ENCODE measurements around the gene MIA3.

MIA3 gene

GRCh38 chr1:222702210-222702609, 84.3 kb downstream of the MIA3 start:
- Histone ChIP-seq H3K4me3 (no peak overlapping the region), H3K9me3 (replicated peaks in 1 of 11) (peaks cover 16 to 42% (median 28%) of the 10 kb centered on the region in 11 experiments), H3K9ac (no peak overlapping the region), H4K20me1 (peaks cover 0 to 29% (median 0%) of the 10 kb centered on the region in 11 experiments; a peak in 5 of 22 replicates), H3K27ac (no peak overlapping the region), H3K4me2 (no peak overlapping the region), H3K27me3 (no peaks in the 10 kb centered on the region), H3K36me3 (peaks cover 59 to 95% (median 81%) of the 10 kb centered on the region in 11 experiments), H3K4me1 (no peaks in the 10 kb centered on the region)
- no peak for TF ChIP-seq Cebpa-rat (IDR thresholded peaks at IDR 0.05)

GRCh38 chr1:222704260-222704659, 86.4 kb downstream of the MIA3 start:
- H3K27me3 ChIP-seq = no peaks in the 10 kb centered on the region
- no peak overlapping the region for H3K27ac ChIP-seq
- H3K4me1 ChIP-seq = peaks cover 0 to 6% (median under 1%) of the 10 kb centered on the region in 10 experiments; a peak in 7 of 20 replicates
- no peak overlapping the region for H3K4me3 ChIP-seq
- peaks cover 16 to 44% (median 28%) of the 10 kb centered on the region in 11 experiments for H3K9me3 ChIP-seq (replicated peaks in 1 of 11)
- TF ChIP-seq Cebpa-rat (IDR thresholded peaks at IDR 0.05) = no peak
- no peak overlapping the region for H3K9ac ChIP-seq
- H3K4me2 ChIP-seq = no peak overlapping the region
- H4K20me1 ChIP-seq = peaks cover 0 to 29% (median 0%) of the 10 kb centered on the region in 11 experiments; a peak in 5 of 22 replicates
- H3K36me3 ChIP-seq = peaks cover 51 to 87% (median 78%) of the 10 kb centered on the region in 11 experiments

DNA sequence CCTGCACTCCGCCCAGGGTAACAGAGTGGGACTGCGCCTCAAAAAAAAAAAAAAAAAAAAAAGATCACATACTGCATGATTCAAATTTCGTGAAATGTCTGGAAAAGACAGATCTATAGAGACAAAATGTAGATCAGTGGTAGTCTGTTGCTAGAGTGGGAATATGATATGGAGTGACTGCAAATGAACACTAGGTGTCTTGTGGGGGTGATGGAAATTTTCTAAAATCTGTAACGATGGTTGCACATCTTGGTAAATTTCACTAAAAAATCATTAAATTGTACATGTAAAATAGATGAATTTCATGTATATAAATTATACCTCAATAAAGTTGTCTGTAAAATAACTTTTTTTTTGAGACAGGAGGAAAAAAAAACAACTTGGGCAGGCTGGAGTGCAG, 88.9 kb downstream of the MIA3 start:
- Histone ChIP-seq H3K4me2 (no peak overlapping the region), H3K4me3 (no peak overlapping the region), H4K20me1 (peaks cover 0 to 42% (median 0%) of the 10 kb centered on the region in 11 experiments; a peak in 7 of 22 replicates), H3K9me3 (replicated peaks in 1 of 11) (peaks cover 16 to 34% (median 27%) of the 10 kb centered on the region in 11 experiments), H3K4me1 (peaks cover 7 to 22% (median 17%) of the 10 kb centered on the region in 10 experiments), H3K27me3 (no peaks in the 10 kb centered on the region), H3K27ac (no peak overlapping the region), H3K36me3 (peaks cover 32 to 67% (median 54%) of the 10 kb centered on the region in 11 experiments), H3K9ac (no peak overlapping the region)
- TF ChIP-seq Cebpa-rat (IDR thresholded peaks at IDR 0.05) = no peak

- TF ChIP-seq Cebpa-rat (IDR thresholded peaks at IDR 0.05) = no peak
- Histone ChIP-seq H3K27ac (no peak overlapping the region), H3K4me2 (peak overlapping the region in 10 of 11 experiments; percentile 79 to 90 (median 86); a peak in 15 of 22 replicates)
Observed at GRCh38 chr1:222709700-222710153, 91.8 kb downstream of the MIA3 start.

GRCh38 chr1:222711319-222712252, 93.7 kb downstream of the MIA3 start:
- H3K27ac ChIP-seq = peak overlapping the region; percentile 9 to 100 (median 97); a peak in 21 of 22 replicates
- H3K9me3 ChIP-seq (replicated peaks in 1 of 11) = peaks cover 0 to 8% (median 2%) of the 10 kb centered on the region in 11 experiments; a peak in 7 of 22 replicates
- TF ChIP-seq Cebpa-rat (IDR thresholded peaks at IDR 0.05) = no peak
- H4K20me1 ChIP-seq = peaks cover 0 to 38% (median 3%) of the 10 kb centered on the region in 11 experiments; a peak in 6 of 22 replicates
- H3K4me2 ChIP-seq = peak overlapping the region; percentile 79 to 90 (median 87)
- peak overlapping the region; percentile 84 to 99 (median 99) for H3K9ac ChIP-seq
- H3K36me3 ChIP-seq = peaks cover 16 to 41% (median 34%) of the 10 kb centered on the region in 11 experiments
- H3K27me3 ChIP-seq = no peaks in the 10 kb centered on the region
- H3K4me3 ChIP-seq = peak overlapping the region; percentile 80 to 98 (median 89)
- peaks cover 15 to 33% (median 26%) of the 10 kb centered on the region in 10 experiments for H3K4me1 ChIP-seq

More at GRCh38 chr1:222709700-222710153, 91.8 kb downstream of the MIA3 start:
- H3K4me1 ChIP-seq = peaks cover 15 to 30% (median 24%) of the 10 kb centered on the region in 10 experiments
- H4K20me1 ChIP-seq = peaks cover 0 to 37% (median 2%) of the 10 kb centered on the region in 11 experiments; a peak in 7 of 22 replicates
- peaks cover 11 to 25% (median 19%) of the 10 kb centered on the region in 11 experiments for H3K9me3 ChIP-seq (replicated peaks in 1 of 11)
- no peak overlapping the region for H3K9ac ChIP-seq
- no peak overlapping the region for H3K4me3 ChIP-seq
- H3K36me3 ChIP-seq = peaks cover 9 to 40% (median 30%) of the 10 kb centered on the region in 11 experiments; a peak in 20 of 22 replicates
- no peaks in the 10 kb centered on the region for H3K27me3 ChIP-seq

GRCh38 chr1:222712253-222713090, 94.6 kb downstream of the MIA3 start, which contains the start of the genes AIDA and BROX:
AIDA (minus strand) TSS chr1:222712491; CDS start chr1:222712317, 174 bp downstream.
BROX (plus strand) TSS chr1:222712564; CDS start chr1:222715700, 3,136 bp downstream.
- H3K9ac ChIP-seq = peak within 1 kb of the TSS; percentile 92 to 99 (median 99)
- H3K4me1 ChIP-seq = peaks cover 15 to 33% (median 26%) of the 10 kb centered on the region in 10 experiments
- no peaks in the 10 kb centered on the region for H3K27me3 ChIP-seq
- peaks cover 20 to 41% (median 34%) of the 10 kb centered on the region in 11 experiments for H3K36me3 ChIP-seq
- peak within 1 kb of the TSS; percentile 79 to 90 (median 87) for H3K4me2 ChIP-seq
- no peak for TF ChIP-seq Cebpa-rat (IDR thresholded peaks at IDR 0.05)
- H3K4me3 ChIP-seq = peak within 1 kb of the TSS; percentile 80 to 98 (median 89)
- H4K20me1 ChIP-seq = peaks cover 0 to 39% (median 3%) of the 10 kb centered on the region in 11 experiments; a peak in 8 of 22 replicates
- H3K27ac ChIP-seq = peak within 1 kb of the TSS; percentile 96 to 100 (median 99)
- H3K9me3 ChIP-seq (replicated peaks in 1 of 11) = no peaks in the 10 kb centered on the region

DNA sequence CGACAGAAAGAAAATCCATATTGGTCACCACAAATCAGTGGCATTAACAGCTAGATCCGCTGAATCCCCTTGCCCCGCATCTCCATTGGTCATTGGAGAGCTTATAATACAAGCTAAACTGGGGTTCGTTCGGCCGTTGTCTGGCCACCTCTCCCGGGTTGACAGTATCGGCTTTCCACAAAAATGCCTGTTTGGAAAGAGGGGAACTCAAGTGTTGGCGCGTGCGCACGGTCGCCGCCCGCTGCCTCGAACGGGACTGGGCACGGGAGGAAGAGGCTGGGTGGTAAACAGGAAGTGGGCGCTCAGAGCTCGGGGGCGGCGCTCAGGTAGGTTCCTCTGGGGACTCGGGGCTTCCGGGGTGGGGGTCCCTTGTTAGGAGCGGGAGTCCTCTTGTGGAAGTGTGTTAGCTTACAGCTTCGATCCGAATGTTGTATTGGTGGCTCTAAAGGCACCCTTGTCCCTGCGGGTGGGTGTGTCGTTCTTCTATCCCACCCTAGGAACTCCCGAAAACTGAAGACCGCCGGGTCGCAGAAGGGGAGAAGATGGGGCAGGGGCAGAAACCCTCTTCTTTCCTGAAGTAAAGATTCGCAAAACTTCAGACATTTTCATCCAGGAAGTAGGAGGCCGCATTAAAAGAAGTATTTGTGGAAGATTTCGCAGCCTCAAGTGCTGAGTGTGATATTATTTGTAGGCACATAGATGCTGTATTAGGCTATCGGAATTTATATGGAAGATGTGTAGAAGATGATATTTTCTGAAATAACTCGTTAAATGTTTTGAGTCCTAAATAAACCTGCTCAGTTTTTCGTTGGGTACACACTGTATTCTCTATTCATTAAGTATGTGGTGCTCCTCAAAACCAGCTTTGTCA, 95.4 kb downstream of the MIA3 start:
- H3K27me3 ChIP-seq = no peaks in the 10 kb centered on the region

More for the DNA sequence above, 95.4 kb downstream of the MIA3 start:
- peaks cover 0 to 45% (median 3%) of the 10 kb centered on the region in 11 experiments; a peak in 9 of 22 replicates for H4K20me1 ChIP-seq
- H3K4me2 ChIP-seq = peak overlapping the region; percentile 61 to 90 (median 77)
- no peak for TF ChIP-seq Cebpa-rat (IDR thresholded peaks at IDR 0.05)
- peak overlapping the region; percentile 92 to 99 (median 99) for H3K9ac ChIP-seq
- no peaks in the 10 kb centered on the region for H3K9me3 ChIP-seq (replicated peaks in 1 of 11)
- peak overlapping the region; percentile 96 to 100 (median 99) for H3K27ac ChIP-seq
- peaks cover 15 to 33% (median 26%) of the 10 kb centered on the region in 10 experiments for H3K4me1 ChIP-seq
- H3K36me3 ChIP-seq = peaks cover 21 to 47% (median 38%) of the 10 kb centered on the region in 11 experiments
- H3K4me3 ChIP-seq = peak overlapping the region; percentile 80 to 98 (median 89)
